ENCODE results near the gene IGFN1.

IGFN1 gene

GRCh38 chr1:201186192-201186591, 4.4 kb upstream of the IGFN1 start:
- DNase-seq: no peak

DNA sequence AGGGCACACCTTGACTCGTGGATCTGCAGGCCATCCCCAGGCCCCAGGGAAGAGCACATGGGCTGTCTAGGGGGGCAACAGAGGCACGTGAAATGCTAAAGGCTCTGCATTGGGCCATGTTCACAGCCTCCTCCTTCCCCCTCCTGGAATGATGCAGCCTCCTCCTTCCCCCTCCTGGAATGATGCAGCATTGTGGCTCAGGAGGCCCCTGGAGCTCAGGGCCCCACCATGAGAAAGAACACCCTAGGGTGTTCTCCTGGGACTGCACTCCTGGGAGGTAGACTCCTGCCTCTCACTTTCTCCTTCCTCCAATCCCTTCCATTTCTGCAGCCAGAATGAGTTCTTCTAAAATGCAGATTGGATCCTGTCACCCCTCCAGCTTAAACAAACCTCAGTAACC, 1.5 kb upstream of the IGFN1 start:
- no peak for DNase-seq

DNA sequence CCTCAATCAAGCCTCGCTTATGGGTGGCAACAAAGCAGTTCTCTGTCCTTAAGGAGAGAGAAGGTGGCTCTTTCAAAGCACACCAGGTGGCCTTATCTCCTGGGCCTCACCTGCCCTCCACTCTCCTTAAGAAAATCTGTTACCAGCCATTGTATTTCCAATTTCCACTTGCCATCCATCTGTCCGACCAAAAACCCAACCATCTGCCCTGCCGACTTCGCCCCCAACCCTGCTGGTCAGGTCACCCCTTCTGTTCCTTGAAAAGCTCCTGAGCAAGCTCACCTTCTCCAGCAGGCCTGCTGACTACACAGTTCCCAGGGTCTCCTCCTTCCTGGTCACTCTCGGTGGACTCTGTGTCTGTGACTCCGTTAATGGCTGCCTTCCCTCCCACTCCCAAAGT, 619 bp upstream of the IGFN1 start:
- no peak for DNase-seq

DNA sequence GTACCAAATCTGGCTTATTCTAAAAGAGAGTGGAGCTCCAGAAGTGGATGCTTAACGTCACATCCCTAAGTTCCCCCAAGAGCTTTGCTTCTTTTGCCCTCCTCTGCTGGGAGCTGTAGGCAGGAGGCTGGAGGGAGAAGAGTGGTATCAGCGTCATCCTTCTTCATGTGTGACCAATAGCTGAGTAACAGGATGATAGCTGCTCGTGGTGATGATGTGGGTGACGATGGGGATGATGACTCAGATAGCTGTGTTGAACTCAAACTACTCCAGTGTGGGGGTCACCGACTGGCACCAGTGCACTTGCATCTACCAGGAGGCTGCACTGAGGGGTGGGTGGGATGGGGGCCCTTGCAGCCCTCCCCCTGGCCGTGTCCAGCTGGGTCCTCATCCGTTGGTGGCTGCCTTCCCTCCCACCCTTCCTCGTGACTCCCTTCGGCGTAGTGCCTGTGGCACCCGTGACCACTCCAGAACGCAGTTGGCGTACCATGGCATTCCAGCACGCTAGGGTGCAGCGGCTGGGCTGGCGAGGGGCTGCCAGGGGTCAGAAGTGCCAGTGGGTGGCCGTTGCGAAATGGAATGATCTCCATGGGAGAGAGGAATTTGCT, 1.1 kb downstream of the IGFN1 start:
- DNase-seq: no peak

DNA sequence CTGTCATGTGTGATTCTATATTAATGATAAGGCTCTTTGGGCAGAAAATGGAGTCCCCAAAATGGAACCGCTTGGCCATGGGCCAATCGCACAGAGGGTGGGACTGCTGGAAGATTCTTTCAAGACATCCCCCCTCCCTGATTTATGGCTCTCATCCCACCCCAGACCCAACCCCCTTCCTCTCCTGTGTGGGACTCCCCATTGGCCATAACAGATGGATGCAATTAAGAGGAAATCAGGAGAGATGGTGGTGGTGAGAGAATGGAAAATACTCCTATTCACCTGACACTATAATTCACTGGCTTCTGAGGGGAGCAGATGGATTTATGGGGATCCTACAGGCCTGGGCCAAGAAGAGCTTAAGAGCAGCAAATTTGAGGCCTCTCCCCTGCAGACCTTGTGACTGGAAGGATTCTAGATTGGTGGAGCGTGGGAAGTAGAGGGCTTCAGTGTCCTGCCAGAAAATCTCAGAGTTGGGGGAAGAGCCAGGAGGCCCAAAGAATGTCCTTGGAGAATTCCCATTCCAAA, 1.7 kb downstream of the IGFN1 start:
- no peak for DNase-seq

GRCh38 chr1:201194046-201194445, 3.4 kb downstream of the IGFN1 start:
- no peak for DNase-seq

- DNase-seq: no peak
These were observed 8.0 kb downstream of the IGFN1 start for GRCh38 chr1:201198598-201198997.

DNA sequence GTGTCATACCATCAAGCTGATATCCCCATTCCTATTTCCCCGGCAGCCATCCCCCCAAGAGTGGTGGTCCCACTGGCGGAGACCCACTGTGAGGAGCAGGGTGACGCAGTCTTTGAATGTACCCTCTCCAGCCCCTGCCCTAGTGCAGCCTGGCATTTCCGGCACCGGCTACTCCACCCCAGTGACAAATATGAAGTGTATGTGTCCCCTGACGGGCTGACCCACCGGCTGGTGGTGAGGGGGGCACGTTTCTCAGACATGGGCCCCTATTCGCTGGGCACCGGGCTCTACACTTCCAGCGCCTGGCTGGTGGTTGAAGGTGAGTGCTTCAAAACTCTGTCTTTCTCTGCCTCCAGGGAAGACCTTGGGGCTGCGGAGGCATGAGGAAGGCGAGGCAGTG, 14.4 kb downstream of the IGFN1 start:
- no peak for DNase-seq

GRCh38 chr1:201206176-201206575, 15.6 kb downstream of the IGFN1 start:
- no peak for DNase-seq

DNA sequence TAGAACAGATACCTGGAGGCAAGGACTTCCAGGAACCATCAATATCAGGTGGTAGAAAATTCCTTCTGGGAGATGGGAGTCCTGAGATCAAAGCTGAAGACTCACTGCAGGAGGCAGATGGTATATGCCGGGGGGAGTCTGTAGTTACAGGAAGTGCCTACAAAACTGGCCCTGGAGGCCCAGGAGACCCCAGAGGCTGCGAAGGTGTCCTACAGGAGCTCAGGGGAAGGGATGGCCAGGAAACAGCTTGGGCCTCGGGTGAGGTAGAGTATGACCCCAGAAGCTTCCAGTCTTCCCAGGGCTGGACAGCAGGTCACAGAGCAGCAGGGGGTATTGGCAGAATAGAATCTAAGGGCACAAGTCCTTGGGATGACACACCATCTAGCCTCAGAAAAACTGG, 16.4 kb downstream of the IGFN1 start:
- DNase-seq: no peak

DNA sequence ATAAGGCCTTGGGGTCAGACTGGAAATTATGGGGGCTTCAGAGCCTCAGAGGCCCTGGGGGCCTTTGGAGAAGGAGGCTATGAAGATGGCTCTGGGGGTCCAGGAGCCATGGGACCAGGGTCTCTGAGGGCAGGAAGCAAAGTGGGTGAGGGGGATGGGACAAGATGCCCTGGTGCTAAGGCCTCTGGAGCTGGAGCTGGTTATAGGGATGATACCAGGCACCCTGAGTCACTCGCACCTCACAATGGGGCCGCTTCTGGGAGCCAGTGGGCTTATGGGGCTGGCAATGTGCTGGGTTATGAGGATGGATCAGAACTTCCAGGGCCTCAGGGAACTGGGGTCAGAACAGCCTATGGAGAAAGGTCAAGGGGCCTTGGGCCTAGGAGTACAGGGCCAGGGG, 17.6 kb downstream of the IGFN1 start:
- DNase-seq: no peak

- no peak for DNase-seq
These were observed 21.4 kb downstream of the IGFN1 start for GRCh38 chr1:201212056-201212455.

GRCh38 chr1:201212461-201213055, 21.9 kb downstream of the IGFN1 start:
- no peak for DNase-seq

- no peak for DNase-seq
These were observed 22.6 kb downstream of the IGFN1 start for GRCh38 chr1:201213106-201213770.

- DNase-seq: no peak
These were observed 23.3 kb downstream of the IGFN1 start for GRCh38 chr1:201213926-201214325.

DNA sequence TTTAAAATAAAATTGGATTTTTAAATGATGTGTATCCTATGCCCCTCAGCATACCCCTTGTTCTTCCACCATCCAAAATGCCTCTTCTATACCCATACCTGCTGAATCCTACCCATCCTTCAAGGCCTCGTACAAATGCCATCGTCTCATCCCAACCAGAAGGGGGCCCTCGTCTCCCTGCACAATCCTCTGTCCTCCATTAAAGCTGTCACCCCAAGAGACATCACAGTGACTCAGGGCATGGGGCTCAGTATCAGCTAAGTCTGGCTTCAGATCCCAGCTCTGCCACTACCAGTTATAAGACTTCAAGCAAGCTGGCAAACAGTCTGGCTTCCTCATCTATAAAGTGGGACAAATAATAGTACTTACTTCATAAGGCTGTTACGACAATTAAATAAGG, 23.8 kb downstream of the IGFN1 start:
- DNase-seq: no peak

- no peak for DNase-seq
These were observed 24.3 kb downstream of the IGFN1 start for GRCh38 chr1:201214886-201215285.

- DNase-seq: no peak
These were observed 25.1 kb downstream of the IGFN1 start for GRCh38 chr1:201215531-201216357.

DNA sequence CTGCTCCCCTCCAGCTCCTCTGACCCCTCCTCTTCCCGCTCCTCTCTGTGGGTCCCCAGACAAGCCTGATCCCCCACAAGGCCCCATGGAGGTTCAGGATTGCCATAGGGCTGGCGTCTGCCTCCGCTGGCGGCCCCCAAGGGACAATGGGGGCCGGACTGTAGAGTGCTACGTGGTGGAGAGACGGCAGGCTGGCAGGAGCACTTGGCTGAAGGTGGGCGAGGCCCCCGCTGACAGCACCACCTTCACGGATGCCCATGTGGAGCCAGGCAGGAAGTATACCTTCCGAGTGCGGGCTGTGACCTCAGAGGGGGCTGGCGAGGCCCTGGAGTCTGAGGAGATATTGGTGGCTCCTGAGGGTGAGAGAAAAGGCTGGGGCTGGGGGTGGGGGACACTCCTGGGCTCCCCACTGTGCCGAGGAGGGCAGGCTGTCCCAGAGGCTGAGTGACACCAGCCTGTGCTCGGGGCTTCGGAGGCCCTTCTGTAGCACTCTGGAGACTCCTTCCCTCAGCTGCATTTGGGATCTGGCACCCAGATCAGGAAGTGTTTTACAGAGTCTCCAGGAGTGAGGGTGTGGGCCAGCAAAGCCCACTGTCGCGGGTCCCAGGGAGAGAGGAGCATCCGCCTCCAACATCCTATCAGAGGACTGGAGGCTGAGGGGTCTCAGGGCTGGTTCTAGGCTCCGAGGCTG, 25.9 kb downstream of the IGFN1 start:
- DNase-seq: no peak

DNA sequence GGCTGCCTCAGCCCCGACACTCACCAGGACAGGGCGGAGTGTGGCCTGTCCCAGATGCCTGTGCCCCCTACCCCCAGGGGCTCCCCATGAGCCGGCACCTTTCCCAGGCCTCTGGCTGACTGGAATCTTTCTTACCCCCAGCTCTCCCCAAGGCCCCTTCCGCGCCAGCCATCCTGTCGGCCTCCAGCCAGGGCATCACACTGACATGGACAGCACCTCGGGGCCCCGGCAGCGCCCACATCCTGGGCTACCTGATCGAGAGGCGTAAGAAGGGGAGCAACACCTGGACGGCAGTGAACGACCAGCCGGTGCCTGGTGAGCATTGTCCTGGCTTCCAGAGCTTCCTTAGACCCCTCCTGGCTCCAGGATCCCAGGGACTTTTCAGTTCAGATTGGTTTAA, 26.5 kb downstream of the IGFN1 start:
- DNase-seq: no peak

GRCh38 chr1:201217851-201218250, 27.2 kb downstream of the IGFN1 start:
- DNase-seq: no peak

- DNase-seq: no peak
These were observed 27.8 kb downstream of the IGFN1 start for GRCh38 chr1:201218409-201218808.

Measured in activated T-cell treated with anti-CD3 and anti-CD28 coated beads, Interleukin-2, amount 50 U/mL, for 1 hour (primary cell).